ENCODE data around the gene PREX1. TPM values are rescaled to one million over a fixed set of nuclear protein-coding genes. Genes with fewer than 3 reads are reported as not detected.

PREX1 gene
- polyA plus RNA-seq, 1 donor (not counting 4 experiments of a cell fraction or from before 2014, with no cell fraction given) = 0.22 TPM

GRCh38 chr20:48751871-48752270 lies 75.9 kb downstream of the PREX1 start:
- Histone ChIP-seq H3K4me1 (ENCODE audit: control insufficient read depth, extremely low read depth, insufficient read depth, low read length) (no peaks in the 10 kb centered on the region), H3K27me3 (ENCODE audit: control insufficient read depth, extremely low read depth, insufficient read depth, low read length) (peaks cover 20% of the 10 kb centered on the region), H3K36me3 (ENCODE audit: control insufficient read depth in 2 of 2, extremely low read depth in 1 of 2, insufficient read depth in 2 of 2, low read length in 2 of 2) (no peaks in the 10 kb centered on the region), H4K20me1 (ENCODE audit: control insufficient read depth, extremely low read depth, insufficient read depth, low read length) (no peaks in the 10 kb centered on the region), H3K4me3 (ENCODE audit: control insufficient read depth in 2 of 3, extremely low read depth in 1 of 3, insufficient read depth in 2 of 3, low read depth in 1 of 3, low read length in 3 of 3) (no peak overlapping the region), H3K4me2 (ENCODE audit: control insufficient read depth, extremely low read depth, insufficient read depth, low read depth, low read length) (no peak overlapping the region), H3K9me3 (ENCODE audit: control insufficient read depth, low read depth, low read length) (no peaks in the 10 kb centered on the region), H3K79me2 (ENCODE audit: control insufficient read depth, insufficient read depth, low read length) (no peaks in the 10 kb centered on the region), H3K27ac (ENCODE audit: control insufficient read depth, insufficient read depth, low read length) (no peak overlapping the region), H3K9me1 (ENCODE audit: control insufficient read depth, extremely low read depth, insufficient read depth, low read length) (no peaks in the 10 kb centered on the region), H3K9ac (ENCODE audit: control insufficient read depth, extremely low read depth, insufficient read depth, low read length) (no peak overlapping the region), H2AFZ (ENCODE audit: control insufficient read depth, low read length) (no peak overlapping the region)
- DNase-seq (ENCODE audit: low read depth, low spot score) = no peak
- dilution Hi-C loops (cut with MboI; ENCODE audit: extremely low pct_ligation_motif_present, low sequenced_read_pairs) = no loop called here
- no peak for TF ChIP-seq CTCF (optimal IDR thresholded peaks at IDR 0.05 in 1 of 3, IDR thresholded peaks at IDR 0.05 in 1 of 3, conservative IDR thresholded peaks at IDR 0.05 in 1 of 3; ENCODE audit: extremely low read depth in 1 of 3, insufficient read depth in 2 of 3, low read length in 3 of 3)
- no peak for TF ChIP-seq EZH2 (IDR thresholded peaks at IDR 0.05; ENCODE audit: low read length)
- FAIRE-seq = no peak

GRCh38 chr20:48750941-48751635 lies 76.7 kb downstream of the PREX1 start:
- no peak for FAIRE-seq
- TF ChIP-seq EZH2 (IDR thresholded peaks at IDR 0.05; ENCODE audit: low read length) (no peak), CTCF (optimal IDR thresholded peaks at IDR 0.05 in 1 of 3, IDR thresholded peaks at IDR 0.05 in 1 of 3, conservative IDR thresholded peaks at IDR 0.05 in 1 of 3; ENCODE audit: extremely low read depth in 1 of 3, insufficient read depth in 2 of 3, low read length in 3 of 3) (no peak)
- H3K27ac ChIP-seq (ENCODE audit: control insufficient read depth, insufficient read depth, low read length) = no peak overlapping the region

More at GRCh38 chr20:48750941-48751635, 76.7 kb downstream of the PREX1 start:
- Histone ChIP-seq H3K9me3 (ENCODE audit: control insufficient read depth, low read depth, low read length) (no peaks in the 10 kb centered on the region), H3K36me3 (ENCODE audit: control insufficient read depth in 2 of 2, extremely low read depth in 1 of 2, insufficient read depth in 2 of 2, low read length in 2 of 2) (no peaks in the 10 kb centered on the region), H2AFZ (ENCODE audit: control insufficient read depth, low read length) (no peak overlapping the region), H3K9me1 (ENCODE audit: control insufficient read depth, extremely low read depth, insufficient read depth, low read length) (no peaks in the 10 kb centered on the region), H4K20me1 (ENCODE audit: control insufficient read depth, extremely low read depth, insufficient read depth, low read length) (no peaks in the 10 kb centered on the region), H3K27me3 (ENCODE audit: control insufficient read depth, extremely low read depth, insufficient read depth, low read length) (peaks cover 20% of the 10 kb centered on the region), H3K4me2 (ENCODE audit: control insufficient read depth, extremely low read depth, insufficient read depth, low read depth, low read length) (no peak overlapping the region), H3K9ac (ENCODE audit: control insufficient read depth, extremely low read depth, insufficient read depth, low read length) (no peak overlapping the region), H3K4me3 (ENCODE audit: control insufficient read depth in 2 of 3, extremely low read depth in 1 of 3, insufficient read depth in 2 of 3, low read depth in 1 of 3, low read length in 3 of 3) (no peak overlapping the region), H3K4me1 (ENCODE audit: control insufficient read depth, extremely low read depth, insufficient read depth, low read length) (no peaks in the 10 kb centered on the region), H3K79me2 (ENCODE audit: control insufficient read depth, insufficient read depth, low read length) (no peaks in the 10 kb centered on the region)
- dilution Hi-C loops (cut with MboI; ENCODE audit: extremely low pct_ligation_motif_present, low sequenced_read_pairs) = no loop called here
- no peak for DNase-seq (ENCODE audit: low read depth, low spot score)
